ENCODE measurements around the gene OR2V2.

The OR2V2 gene

DNA sequence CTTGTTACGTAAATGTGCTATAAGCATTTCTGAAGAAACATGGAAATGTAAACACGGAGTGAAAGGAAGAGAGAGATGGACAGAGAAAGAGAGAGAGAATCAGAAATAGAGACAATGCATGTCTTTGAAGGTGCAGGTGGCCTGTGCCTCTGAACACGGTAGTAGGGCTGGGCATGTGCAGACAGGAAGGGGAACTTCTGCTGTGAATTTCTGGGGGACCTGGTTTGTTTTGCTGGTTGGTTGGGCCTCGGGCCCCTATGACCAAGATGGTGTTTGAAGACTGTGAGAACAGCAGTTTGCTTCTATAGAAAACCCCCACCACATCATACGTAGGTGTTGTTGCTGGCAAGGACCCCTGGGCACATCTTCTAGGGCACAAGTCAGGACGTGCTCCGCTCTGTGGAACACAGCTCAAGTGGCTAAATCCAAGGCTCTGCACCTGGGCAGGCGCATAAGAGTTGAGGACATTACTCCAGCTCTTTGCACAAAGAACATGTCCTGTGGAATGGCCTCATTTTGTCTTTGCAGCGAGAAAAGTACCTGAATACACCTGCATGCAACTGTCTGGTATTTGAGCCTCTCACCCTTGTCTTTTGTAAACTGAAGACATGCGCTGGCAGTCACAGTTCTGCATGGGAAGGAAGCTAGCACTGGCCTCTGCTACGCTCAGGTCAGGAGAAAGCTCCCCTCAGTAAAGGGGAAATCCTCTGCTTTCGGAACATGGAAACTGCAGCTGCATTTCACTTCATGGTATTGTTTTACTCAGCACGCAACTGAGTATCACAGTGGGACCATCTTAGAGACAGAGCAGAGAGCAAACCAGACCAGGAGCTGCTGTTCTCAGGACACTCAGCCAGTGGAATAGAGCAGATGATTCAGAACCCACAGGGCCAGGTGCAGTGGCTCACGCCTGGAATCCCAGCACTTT lies 2.7 kb downstream of the OR2V2 start:
- no peak for DNase-seq

DNA sequence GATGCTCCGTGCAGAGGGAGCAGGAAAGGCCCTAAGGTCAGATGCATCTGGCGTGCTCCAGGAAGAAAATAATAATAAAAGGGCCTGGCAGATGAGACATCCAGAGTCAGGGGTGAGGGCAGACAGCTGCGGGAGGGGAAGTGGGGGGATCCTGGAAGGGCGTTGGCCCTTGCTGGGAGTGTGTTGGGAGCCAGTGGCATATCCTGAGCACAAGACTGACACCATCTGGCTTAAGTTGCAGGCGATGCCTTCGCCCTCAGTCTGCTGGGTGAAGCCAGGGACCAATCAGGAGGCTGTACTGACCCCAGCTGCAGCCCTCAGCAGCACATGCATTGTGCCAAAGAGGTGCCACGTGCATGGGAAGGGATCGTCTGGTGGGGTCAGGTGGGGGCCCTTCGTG lies 3.8 kb downstream of the OR2V2 start:
- DNase-seq = no peak

DNA sequence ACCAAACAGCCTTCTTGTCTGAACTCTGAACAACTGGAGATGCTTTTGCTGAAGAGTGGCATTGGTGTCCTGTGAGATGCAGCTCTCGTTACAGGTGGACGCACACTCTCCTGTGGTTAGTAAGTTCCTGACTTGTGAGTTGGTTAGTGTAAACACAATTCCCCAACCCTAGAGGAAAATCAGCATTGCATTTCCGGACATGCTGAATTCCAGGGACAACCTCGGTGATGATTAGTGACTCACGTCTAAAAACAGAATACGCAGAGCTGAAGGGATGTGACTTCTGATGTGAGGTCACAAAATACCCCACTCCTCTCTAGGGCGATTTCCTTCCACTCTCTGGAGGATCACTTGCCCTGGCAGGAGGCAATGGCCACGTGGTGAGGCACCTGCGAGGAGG lies 5.0 kb downstream of the OR2V2 start:
- DNase-seq = no peak

DNA sequence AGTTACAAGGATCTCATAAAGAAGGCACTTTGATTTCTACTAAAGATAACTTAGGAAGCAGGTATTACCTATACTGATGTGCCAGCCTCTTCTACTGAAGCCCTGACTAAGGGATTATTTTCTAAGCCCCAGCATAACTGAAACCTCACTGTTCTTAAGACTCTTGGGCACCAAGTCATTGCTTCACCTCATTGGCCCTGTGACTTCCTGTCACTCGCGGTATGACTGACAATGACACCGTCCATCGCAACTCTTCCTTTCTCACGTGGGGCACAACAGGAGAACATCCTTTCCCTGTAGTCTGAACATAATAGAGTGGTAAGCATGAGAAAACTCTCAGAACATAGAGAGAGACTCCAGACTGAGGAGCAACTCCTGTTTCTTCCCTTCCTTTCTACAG lies 6.4 kb downstream of the OR2V2 start:
- DNase-seq = no peak

DNA sequence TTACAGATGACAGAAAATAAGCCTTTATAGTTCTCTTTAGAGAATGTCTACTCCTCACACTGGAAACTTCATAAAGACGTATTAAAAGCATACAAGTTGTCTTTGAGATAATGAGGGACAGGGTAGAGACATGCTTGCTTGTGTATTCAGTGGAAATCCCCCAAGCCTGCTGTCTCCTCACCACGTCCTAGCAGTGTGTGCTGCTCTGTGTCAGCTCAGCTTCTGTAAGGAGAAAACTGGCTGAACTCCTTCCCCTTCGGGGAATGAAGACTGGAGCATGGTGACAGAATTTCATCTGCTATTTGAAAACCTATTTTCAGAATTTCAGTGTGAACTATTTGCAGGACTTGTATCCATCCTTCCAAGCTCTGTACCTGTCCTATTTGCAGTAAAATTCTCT lies 9.4 kb downstream of the OR2V2 start:
- DNase-seq = no peak

DNA sequence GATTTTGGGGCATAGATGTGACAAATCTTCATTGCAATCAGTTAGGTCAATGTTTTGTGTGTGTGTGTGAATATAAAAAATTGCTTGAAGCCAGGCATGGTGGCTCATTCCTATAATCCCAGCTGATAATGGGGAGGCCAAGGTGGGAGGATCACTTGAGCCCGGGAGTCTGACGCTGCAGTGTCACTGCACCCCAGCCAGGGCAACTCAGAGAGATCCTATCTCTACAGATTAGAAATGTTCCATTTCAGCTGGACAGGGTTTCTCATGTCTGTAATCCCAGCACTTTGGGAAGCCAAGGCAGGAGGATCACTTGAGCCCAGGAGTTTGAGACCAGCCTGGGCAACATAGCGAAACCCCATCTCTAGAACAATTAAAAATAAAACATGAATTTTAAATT lies 11.5 kb downstream of the OR2V2 start:
- no peak for DNase-seq

DNA sequence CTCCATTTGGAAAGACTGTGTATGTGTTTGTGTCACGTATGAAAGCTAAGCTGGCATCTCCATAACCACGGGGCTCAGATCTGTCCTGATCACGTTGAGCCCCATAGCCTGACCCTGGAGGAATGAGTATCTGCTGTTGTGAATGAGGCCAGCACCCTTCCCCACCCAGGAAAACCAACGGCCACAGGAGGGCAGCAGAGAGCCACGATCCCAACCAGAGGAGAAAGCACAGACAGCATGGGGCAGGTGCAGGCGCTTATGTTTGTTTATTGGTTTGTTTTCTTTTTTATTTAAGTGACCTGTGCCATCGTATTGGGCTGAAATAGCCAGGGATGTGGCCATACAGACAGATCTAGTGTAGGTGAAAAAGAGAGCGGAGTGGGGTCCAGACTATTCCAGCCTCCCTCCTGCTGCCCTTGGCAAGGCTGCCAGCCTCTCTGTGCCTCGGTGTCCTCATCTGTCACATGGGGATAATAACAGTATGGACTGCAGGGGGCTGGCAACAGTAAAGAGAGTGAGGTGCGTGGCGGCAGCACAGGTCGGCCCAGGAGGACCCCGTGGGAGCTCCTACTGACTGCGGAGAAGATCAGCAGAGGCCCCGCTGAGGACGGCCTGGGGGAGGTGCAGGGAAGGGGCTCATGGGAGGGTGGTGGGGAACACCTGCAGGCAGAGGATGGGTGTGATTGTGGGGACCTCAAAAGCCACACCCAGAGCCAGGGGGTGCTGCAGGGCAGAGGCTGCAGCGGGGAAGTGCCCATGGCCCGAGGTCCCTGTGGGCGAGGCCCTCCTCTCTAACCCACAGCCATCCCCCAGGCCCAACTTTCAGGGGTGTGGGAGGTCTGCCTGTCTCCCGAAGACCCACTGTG lies 12.1 kb downstream of the OR2V2 start:
- peak; percentile 95 for DNase-seq

DNA sequence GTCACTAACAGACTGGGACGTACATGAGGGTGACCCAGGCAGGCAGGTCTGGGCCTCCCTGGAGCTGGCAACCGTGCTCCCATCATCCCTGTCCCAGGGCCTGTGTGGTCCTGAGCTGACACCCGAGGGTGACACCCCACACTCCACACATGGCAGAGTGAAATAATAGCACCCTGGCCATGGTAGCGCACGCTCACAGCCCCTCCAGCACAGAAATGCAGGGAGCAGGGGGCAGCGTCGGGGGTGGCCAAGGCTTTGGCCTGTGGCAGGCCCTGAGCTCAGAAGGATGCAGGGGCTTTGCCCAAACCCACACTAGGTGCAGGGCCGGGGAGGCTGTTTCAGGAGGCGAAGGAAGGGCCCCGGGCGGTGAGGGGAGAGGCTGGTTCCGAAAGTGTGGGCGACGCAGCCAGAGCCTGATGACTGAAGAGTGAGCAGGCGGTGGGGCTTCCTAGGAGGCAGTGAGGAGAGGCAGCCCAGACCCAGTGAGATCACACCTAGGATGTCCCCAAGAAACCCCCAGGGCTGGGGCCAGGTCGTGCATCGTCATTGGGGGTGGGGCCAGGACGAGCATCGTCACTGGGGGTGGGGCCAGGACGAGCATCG lies 12.9 kb downstream of the OR2V2 start:
- peak; percentile 70 for DNase-seq

DNA sequence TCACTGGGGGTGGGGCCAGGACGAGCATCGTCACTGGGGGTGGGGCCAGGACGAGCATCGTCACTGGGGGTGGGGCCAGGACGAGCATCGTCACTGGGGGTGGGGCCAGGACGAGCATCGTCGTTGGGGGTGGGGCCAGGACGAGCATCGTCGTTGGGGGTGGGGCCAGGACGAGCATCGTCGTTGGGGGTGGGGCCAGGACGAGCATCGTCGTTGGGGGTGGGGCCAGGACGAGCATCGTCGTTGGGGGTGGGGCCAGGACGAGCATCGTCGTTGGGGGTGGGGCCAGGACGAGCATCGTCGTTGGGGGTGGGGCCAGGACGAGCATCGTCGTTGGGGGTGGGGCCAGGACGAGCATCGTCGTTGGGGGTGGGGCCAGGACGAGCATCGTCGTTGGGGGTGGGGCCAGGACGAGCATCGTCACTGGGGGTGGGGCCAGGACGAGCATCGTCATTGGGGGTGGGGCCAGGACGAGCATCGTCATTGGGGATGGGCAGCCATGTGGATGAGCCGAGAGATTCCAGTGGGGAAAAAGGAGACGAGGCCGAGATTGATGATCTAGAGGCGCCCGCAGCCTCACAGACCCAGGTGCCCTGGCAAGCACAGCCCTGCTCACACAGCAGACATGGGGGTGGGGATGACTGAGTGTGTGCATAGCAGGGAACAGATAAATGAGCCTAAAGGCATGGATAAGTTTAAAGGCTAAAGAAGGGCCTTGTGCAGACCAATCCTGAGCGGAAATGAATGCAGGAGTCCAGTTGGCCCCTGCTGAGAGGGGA lies 13.6 kb downstream of the OR2V2 start:
- DNase-seq = peak; percentile 45

DNA sequence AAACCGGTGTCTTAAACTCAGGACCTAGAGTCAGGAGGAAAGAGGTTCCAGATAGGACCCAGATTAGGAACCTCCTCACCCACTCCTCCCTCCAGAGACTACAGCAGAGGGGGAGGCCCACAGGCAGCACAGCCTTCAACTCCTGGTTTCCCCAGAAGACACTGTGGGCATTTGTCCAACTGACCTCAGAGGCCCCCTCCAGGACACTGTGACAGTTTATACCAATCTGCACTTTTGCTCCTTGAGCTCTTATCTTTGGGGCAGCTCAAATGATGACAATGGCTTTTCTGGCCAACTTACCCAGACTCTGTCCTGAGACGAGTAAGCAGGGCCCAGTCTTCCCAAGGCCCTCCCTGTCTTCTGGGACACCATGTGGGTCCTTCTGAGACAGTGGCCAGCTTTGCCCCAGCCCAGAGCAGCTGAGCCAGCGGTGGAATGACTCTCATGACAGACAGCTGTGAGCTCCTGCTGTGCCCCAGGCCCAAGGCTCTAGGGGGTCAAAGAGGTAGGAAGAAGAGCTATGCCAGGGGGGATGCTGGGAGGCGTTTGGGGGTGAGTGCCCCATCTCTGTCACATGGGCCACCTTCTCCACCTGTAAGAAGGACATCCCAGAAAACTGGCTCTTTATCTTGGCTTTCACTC lies 14.3 kb downstream of the OR2V2 start:
- no peak for DNase-seq

DNA sequence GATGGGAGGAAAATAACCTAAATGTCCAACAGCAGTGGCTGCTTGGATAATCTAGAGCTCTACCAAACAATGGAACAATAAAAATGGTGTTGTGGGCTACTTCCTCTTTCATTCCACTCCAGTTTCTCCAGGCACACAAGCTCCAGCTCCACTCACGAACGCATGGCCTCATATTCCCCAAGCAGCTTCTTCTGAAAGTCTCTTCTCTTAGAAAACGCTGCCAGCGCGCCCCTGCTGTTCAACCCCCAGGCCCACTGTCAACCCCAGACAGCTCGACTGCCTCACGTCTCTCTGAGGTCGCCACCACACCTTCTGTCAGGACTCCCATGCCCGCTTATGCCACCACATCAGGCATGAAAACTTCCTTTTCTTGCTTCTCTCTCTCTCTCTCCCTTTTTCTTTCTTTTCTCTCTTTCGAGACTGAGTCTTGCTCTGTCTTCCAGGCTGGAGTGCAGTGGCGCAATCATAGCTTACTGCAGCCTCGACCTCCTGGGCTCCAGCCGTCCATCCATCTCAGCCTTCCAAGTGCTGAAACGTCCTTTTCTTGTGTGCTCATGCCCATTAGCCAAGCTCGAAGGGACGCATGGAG lies 16.2 kb downstream of the OR2V2 start:
- DNase-seq = no peak

DNA sequence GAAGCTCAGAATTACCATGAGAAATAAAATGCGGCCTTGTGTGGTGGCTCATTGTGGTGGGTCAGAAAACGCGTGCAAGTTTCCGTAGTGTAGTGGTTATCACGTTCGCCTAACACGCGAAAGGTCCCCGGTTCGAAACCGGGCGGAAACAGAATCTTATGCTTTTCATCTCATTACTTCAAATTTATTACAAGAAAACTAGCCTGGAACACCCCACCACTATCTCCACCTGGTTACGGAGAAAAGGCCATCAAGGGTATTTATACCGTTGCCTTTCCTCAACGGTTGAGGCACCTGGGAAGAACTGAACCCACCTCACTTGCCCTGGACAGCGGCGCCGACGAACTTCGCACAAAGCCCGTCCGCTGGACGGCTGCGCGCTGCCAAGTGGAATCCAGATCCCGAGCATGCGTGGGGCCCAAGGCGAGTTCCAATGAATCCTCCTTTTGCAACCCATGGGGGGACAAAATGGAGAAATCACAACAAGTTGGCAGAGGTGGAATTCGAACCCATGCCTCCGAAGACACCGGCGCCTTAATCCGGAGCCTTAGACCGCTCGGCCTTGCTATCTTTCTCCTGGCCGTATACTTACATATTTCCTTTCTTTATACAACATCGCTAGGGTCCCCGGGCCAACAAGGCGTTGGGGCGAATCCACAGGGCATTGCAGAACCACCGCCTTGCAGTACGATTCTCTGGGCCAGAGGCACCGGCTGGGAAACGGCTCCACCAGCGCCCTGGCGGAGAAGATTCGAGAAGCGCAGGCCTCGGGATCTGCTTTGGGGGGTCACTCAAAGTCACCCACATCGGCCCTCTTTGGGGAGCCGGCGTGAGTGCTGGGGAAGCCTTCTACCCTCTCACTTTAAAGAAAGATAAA lies 16.9 kb downstream of the OR2V2 start:
- DNase-seq = no peak

DNA sequence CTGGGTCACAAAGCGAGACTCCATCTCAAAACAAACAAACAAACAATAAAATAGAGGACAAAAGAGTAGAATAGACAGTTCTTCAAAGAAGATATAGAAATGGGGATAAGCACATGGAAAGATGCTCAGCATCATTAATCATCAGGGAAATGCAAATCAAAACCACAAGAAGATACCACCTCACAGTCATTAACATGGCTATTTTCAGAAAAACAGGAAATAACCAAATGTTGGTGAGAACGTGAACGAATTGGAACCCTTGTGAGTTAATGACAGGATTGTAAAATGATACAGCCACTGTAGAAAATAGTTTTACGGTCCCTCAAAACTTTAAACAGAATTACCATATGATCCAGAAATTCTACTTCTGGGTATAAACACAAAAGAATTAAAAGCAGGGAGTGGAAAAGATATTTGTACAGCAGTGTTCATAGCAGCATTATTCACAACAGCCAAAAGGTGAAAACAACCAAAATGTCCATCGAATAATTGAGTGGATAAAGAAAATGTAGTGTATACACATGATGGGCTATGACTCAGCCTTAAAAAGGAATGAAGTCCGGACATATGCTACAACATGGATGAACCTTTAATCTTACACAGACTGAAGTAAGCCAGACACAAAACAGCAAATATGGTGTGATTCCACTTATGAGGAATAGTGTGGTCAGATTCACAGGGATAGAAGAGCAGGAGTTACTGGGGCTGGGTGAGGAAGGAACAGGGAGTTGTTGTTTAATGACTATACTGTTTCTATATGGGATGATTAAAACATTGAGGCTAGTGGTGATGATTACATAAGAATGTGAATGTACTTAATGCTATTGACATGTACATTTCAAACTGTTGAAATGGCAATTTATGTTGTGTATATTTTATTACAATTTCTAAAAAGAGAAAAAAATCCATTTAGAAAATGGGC lies 19.7 kb downstream of the OR2V2 start:
- DNase-seq = no peak

DNA sequence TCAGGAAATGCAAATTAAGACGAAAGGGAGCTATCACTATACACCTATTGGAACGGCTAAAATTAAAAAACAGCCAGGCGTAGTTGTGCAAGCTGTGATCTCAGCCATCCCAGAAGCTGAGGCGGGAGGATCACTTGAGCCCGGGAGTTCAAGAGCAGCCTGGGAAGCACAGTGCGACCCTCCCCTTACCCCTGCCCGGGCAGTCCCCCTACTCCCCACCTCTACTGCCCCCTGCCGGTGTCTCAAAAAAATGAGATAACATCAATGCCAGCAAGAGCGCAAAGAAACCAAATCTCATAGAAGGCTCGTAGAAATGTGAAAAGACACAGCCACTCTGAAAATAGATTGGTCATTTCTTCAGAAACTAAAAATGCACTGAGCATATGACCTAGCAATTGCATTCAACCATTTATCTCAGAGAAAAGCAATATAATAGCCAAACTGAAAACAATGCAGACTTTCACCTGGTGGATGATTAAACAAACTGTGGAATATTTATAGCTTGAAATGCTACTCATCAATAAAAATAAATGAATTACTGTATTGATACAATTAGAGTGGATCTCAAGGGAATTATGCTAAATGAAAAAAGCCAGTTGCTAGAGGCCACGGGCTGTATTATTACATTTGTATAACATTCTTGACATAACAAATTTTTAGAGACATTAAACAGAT lies 20.6 kb downstream of the OR2V2 start:
- DNase-seq = no peak

DNA sequence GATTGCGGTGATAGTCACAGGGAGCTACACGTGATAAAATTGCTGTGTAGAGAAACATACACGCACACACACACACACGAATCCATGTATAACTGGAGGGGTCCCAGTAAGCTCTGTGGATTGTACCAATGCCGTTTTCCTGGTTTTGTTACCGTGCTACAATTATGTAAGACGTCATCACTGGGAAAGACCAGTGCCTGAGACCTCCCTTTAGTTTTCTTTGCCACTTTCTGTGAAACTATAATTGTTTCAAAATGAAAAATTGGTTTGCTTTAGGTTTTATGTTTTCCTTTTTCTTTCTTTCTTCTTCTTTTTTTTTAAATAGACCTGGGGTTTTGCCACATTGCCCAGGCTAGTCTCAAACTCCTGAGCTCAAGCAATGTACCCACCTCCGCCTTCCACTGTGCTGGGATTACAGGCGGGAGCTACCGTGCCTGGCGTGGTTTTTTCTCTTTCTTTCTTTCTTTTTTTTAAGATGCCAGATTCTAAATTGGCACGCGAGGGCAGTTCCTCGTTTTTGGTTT lies 21.3 kb downstream of the OR2V2 start:
- DNase-seq = no peak

DNA sequence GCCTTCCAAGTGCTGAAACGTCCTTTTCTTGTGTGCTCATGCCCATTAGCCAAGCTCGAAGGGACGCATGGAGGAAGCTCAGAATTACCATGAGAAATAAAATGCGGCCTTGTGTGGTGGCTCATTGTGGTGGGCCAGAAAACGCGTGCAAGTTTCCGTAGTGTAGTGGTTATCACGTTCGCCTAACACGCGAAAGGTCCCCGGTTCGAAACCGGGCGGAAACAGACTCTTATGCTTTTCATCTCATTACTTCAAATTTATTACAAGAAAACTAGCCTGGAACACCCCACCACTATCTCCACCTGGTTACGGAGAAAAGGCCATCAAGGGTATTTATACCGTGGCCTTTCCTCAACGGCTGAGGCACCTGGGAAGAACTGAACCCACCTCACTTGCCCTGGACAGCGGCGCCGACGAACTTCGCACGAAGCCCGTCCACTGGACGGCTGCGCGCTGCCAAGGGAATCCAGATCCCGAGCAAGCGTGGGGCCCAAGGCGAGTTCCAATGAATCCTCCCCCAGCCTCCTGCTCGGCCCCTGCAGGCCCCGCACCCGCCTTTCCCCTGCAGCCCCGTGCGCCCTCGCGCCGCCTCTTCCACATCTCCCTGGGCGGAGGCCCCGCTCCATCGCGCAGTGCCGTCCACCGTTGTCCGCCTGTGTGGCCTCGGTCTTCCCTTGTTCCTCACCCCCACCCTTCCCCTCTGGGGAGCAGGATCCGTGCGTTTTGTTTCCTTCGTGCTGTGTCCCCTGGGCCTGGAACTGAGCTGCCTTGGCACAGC lies 22.3 kb downstream of the OR2V2 start:
- peak; percentile 62 for DNase-seq

DNA sequence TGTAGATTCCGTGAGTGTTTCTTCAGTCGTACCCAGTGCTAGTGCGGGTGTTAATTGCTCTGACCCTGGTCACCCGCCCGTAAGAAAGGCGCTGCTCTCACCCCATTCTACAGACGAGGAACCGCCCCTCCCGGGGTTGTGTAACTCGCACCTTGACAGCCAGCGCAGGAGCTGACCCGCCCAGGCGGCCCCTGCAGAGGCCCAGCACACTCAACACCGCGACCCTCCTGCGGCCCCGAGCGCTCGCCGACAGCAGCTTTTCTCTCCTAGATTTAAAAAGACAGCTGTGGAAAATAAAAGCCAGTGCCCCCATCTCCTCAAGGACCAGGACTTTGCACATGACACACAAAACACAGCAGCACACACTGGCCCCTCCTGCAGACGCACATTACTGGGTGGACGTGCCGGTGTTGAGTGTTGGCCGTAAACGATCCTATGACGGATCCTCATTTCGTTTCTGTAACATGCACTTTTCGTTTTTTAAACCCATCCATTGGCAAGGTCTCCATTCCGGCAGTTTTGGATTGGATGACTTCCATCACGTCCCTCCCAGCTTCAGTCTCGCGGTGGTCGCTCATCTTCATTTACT lies 22.9 kb downstream of the OR2V2 start:
- no peak for DNase-seq

DNA sequence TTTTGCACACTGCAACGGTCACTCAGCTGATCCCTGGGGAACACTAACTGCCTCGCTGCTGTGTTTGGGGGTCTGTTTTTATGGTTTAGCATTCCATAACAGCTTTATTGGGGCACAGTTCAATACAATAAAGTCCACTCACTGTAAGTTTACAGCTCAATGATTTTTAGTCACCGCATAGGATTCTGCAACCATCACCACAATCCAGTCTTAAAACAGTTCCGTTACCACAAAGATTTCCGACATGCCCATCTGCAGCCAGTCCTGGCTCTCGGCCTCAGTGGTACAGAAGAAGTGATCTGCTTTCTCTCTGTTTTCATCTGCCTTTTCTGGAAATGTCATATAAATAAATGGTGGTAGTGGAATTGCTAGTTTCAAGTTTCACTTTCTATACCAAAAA lies 23.6 kb downstream of the OR2V2 start:
- DNase-seq = no peak
